NCI-H146 (cell line): ENCODE data around the gene USP34.
A peak's percentile ranks its signal among the peaks of the same experiment; 100 is the strongest.
"Not testable (repeated sequence)": the region's sequence is repeated elsewhere in the genome, so short reads cannot be mapped to it uniquely, and the experiment has no call there.

Experiments
- DNase-seq: peaks from one replicate; lab custom pipeline; 2025; lab: John Stamatoyannopoulos, UW

Gene USP34

GRCh38 chr2:61463769-61464475 lies 7.0 kb downstream of the USP34 start:
- no peak for DNase-seq

DNA sequence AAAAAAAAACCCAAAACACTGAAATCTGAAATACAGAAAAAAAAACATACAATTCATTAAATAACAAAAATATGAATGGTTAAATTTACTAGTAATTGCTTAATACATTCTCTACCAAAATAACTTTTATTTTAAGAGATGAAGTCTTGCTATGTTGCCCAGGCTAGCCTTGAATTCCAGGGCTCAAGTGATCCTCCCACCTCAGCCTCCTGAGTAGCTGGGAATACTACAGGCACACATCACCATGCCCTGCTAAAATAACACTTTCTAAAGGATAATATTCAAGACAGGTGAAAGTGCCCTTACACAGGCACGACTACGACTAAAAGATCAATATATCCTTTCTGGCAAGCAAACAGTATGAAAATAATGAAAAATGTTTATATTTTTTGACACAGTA lies 9.5 kb downstream of the USP34 start:
- no peak for DNase-seq

GRCh38 chr2:61460163-61460562 lies 10.7 kb downstream of the USP34 start:
- DNase-seq = no peak

DNA sequence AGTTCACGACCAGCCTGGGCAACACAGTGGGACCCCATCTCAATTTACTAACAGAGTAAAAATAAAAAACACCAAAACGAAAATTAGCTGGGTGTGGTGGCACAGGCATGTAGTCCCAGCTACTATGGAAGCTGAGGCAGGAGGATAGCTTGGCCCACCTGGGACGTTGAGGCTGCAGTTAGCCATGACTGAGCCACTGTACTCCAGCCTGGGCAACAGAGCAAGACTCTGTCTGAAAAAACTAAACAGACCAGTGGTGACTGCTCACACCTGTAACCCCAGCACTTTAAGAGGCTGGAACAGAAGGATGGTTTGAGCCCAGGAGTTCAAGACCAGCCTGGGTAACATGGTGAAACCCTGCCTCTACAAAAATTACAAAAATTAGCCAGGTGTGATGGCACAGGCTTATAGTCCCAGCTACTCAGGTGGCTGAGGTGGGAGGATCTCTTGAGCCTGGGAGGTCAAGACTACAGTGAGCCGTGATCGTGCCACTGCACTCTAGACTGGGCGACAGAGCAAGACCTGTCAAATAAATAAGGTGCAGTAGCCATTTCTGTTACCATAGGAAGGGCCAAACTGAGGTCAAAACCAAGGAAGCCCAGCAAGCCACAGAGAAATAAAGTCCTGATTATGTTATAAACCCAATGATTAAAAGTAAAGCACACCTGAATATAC lies 14.0 kb downstream of the USP34 start:
- DNase-seq = no peak

- no peak for DNase-seq
Observed at GRCh38 chr2:61456070-61456745, 14.7 kb downstream of the USP34 start.

- not testable (repeated sequence) for DNase-seq
Observed at GRCh38 chr2:61454972-61455371, 15.9 kb downstream of the USP34 start.

DNA sequence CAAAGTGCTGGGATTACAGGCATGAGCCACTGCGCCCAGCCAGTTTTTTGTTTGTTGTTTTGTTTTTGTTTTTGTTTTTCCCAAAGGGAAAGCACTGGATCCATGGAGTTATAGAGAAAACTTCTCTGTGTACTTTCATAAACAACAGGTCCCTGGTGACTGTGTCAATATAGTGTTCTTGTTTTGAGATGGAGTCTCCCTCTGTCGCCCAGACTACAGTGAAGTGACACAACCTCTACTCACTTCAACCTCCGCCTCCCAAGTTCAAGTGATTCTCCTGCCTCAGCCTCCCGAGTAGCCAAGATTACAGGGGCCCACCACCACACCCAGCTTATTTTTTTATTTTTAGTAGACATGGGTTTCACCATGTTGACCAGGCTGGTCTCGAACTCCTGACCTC lies 16.5 kb downstream of the USP34 start:
- no peak for DNase-seq

DNA sequence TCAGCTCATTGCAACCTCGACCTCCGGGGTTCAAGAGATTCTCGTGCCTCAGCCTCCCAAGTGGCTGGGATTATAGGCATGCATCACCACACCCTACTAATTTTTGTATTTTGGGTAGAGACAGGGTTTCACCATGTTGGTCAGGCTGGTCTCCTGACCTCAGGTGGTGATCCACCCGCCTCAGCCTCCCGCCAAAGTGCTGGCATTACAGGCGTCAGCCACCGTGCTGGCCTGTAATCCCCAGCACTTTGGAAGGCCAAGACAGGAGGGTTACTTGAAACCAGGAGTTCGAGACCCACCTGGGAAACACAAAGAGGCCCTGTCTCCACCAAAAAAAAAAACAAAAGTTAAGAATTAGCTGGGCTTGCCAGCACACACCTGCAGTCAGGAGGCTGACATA lies 18.5 kb downstream of the USP34 start:
- no peak for DNase-seq

GRCh38 chr2:61451178-61451577 lies 19.7 kb downstream of the USP34 start:
- DNase-seq = no peak

DNA sequence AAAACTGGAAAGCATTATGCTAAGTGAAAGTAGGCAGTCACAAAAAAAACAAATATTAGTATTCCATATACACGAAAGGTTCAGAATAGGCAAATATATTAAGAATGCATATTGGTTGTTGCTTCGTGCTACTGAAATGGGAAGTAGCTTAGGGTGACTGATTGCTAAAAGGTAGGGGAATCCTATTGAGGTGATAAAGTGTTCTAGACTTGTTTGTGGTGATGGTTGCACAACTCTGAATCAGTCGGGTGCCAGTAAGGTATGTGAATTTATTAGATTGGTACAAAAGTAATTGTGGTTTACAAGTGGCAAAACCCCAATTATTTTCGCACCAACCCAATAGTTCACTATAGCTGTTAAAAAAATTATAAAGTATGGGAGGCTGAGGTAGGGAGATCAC lies 20.7 kb downstream of the USP34 start:
- no peak for DNase-seq

DNA sequence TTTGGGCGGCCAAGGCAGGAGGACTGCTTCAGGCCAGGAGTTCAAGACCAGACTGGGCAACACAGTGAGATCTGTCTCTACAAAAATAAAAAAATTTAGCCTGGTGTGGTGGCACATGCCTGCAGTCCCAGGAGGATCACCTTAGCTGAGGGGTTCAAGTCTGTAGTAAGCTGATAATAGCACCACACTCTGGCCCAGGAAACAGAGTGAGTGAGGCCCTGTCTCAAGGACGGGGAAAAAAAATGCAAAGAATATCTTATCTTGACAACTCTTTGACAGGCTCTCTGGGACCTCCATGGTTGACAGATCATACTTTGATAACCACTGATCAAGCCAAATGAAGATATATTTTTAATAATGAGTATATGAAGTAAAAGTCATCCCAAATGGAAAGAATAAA lies 22.7 kb downstream of the USP34 start:
- DNase-seq = no peak

DNA sequence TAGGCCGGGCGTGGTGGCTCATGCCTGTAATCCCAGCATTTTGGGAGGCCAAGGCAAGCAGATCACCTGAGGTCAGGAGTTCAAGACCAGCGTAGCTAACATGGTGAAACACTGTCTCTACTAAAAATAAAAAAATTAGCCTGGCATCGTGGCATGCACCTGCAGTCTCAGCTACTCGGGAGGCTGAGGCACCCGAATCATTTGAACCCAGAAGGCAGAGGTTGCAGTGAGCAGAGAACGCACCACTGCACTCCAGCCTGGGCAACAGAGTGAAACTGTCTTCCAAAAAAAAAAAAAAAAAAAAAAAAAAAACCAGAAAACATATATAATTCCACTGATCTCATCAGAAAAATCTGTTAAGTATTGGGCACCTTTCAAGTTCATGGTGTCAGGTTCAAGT lies 23.9 kb downstream of the USP34 start:
- DNase-seq = not testable (repeated sequence)

- no peak for DNase-seq
Observed at GRCh38 chr2:61443342-61444041, 27.4 kb downstream of the USP34 start.

GRCh38 chr2:61439241-61440002 lies 31.5 kb downstream of the USP34 start:
- DNase-seq = no peak

GRCh38 chr2:61438670-61439069 lies 32.2 kb downstream of the USP34 start:
- DNase-seq = no peak

DNA sequence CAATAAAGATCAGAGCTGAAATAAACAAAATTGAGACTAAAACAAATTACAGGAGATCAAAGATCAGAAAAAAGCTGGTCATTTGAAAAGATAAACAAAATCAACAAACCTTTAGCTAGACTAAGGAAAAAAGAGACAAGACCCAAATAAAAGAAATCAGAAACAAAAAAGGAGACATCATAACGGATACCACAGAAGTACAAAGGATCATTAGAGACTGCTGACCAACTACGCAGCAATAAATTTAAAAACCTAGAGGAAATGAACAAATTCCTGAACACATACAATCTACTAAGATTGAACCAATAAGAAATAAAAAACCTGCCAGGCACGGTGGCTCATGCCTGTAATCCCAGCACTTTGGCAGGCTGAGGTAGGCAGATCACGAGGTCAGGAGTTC lies 33.7 kb downstream of the USP34 start:
- DNase-seq = no peak

DNA sequence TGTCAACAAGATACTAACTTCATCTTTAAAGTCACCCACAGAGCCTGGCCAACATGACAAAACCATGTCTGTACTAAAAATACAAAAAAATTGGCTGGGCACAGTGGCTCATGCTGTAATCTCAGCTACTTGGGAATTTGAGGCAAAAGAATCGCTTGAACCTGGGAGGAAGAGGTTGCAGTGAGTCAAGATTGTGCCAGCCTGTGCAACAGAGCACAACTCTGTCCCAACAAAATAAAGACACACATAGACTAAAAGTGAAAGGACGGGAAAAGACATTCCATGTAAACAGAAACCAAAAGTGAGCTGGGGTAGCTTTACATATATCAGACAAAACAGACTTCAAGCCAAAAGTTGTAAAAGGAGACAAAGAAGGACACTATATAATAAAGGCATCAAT lies 34.8 kb downstream of the USP34 start:
- no peak for DNase-seq

DNA sequence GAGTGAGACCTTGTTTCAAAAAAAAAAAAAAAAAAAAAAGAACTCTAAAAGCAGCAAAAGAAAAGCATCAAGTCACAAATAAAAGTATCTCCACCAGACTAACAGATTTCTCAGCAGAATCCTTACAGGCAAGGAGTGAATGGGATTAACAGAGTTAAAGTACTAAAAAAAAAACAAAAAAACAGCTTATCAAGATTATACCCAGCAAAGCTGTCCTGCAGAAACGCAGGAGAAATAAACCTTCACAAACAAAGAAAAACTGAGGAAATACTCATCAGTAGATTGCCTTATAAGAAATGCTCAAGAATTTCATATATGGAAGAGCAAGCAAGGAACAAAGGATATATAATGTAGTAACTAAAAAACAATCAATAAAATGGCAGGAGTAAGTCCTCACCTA lies 35.6 kb downstream of the USP34 start:
- DNase-seq = no peak

DNA sequence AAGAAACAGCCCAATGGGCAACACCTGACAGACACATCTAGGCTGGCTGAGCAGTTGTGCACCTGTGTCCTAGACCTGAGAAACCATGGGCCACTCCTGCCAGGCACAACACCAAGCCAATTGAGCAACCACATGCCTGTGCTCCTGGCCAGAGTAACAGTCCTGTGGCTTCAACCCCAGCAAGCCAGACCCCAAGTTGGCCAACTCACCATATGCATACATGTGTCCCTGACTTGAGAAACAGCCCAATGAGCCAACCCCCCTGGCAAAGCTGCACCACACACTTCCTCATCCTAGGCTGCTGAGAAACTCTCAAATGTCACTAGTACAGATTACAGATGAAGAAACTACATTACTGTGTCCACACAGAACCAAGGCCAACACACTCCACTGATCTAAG lies 36.6 kb downstream of the USP34 start:
- no peak for DNase-seq

GRCh38 chr2:61433606-61434005 lies 37.3 kb downstream of the USP34 start:
- no peak for DNase-seq

GRCh38 chr2:61432990-61433389 lies 37.9 kb downstream of the USP34 start:
- DNase-seq = peak; percentile 4

DNA sequence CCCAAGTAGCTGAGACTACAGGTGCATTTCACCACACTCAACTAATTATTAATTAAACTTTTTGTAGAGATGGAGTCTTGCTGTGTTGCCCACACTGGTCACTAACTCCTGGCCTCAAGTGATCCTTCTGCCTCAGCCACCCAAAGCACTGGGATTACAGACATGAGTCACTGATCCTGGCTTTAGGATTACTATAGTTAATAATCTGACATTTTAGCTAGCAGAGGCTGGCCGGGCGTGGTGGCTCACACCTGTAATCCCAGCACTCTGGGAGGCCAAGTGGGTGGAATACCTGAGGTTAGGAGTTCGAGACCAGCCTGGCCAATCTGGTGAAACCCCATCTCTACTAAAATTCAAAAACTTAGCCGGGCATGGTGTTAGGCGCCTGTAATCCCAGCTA lies 39.5 kb downstream of the USP34 start:
- no peak for DNase-seq
